Measurements from ENCODE around the gene TLCD4. TPM values are rescaled to one million over a fixed set of nuclear protein-coding genes. Genes with fewer than 3 reads are reported as not detected.

Gene TLCD4
- polyA plus RNA-seq, 1 donor (not counting 4 experiments of a cell fraction or from before 2014, with no cell fraction given) = 0.01 TPM

- H3K4me2 ChIP-seq (ENCODE audit: control insufficient read depth, extremely low read depth, insufficient read depth, low read depth, low read length) = no peak overlapping the region
- no peaks in the 10 kb centered on the region for H3K4me1 ChIP-seq (ENCODE audit: control insufficient read depth, extremely low read depth, insufficient read depth, low read length)
- no peak for DNase-seq (ENCODE audit: low read depth, low spot score)
- H3K9me1 ChIP-seq (ENCODE audit: control insufficient read depth, extremely low read depth, insufficient read depth, low read length) = no peaks in the 10 kb centered on the region
- H3K79me2 ChIP-seq (ENCODE audit: control insufficient read depth, insufficient read depth, low read length) = no peaks in the 10 kb centered on the region
- H3K27me3 ChIP-seq (ENCODE audit: control insufficient read depth, extremely low read depth, insufficient read depth, low read length) = no peaks in the 10 kb centered on the region
- TF ChIP-seq EZH2 (IDR thresholded peaks at IDR 0.05; ENCODE audit: low read length) = no peak
- TF ChIP-seq CTCF (optimal IDR thresholded peaks at IDR 0.05 in 1 of 3, IDR thresholded peaks at IDR 0.05 in 1 of 3, conservative IDR thresholded peaks at IDR 0.05 in 1 of 3; ENCODE audit: extremely low read depth in 1 of 3, insufficient read depth in 2 of 3, low read length in 3 of 3) = no peak
- no peak overlapping the region for H3K4me3 ChIP-seq (ENCODE audit: control insufficient read depth in 2 of 3, extremely low read depth in 1 of 3, insufficient read depth in 2 of 3, low read depth in 1 of 3, low read length in 3 of 3)
- H3K36me3 ChIP-seq (ENCODE audit: control insufficient read depth in 2 of 2, extremely low read depth in 1 of 2, insufficient read depth in 2 of 2, low read length in 2 of 2) = no peaks in the 10 kb centered on the region
- no peaks in the 10 kb centered on the region for H4K20me1 ChIP-seq (ENCODE audit: control insufficient read depth, extremely low read depth, insufficient read depth, low read length)
- no peaks in the 10 kb centered on the region for H3K9me3 ChIP-seq (ENCODE audit: control insufficient read depth, low read depth, low read length)
- no peak overlapping the region for H2AFZ ChIP-seq (ENCODE audit: control insufficient read depth, low read length)
- no peak overlapping the region for H3K9ac ChIP-seq (ENCODE audit: control insufficient read depth, extremely low read depth, insufficient read depth, low read length)
- no peak overlapping the region for H3K27ac ChIP-seq (ENCODE audit: control insufficient read depth, insufficient read depth, low read length)
- no peak for FAIRE-seq
- dilution Hi-C loops (cut with MboI; ENCODE audit: extremely low pct_ligation_motif_present, low sequenced_read_pairs) = no loop called here
Observed at GRCh38 chr1:95126846-95127245, 9.7 kb downstream of the TLCD4 start.

- H3K9me3 ChIP-seq (ENCODE audit: control insufficient read depth, low read depth, low read length) = no peaks in the 10 kb centered on the region
- DNase-seq (ENCODE audit: low read depth, low spot score) = no peak
- H3K79me2 ChIP-seq (ENCODE audit: control insufficient read depth, insufficient read depth, low read length) = no peaks in the 10 kb centered on the region
- H3K4me1 ChIP-seq (ENCODE audit: control insufficient read depth, extremely low read depth, insufficient read depth, low read length) = no peaks in the 10 kb centered on the region
- H3K4me2 ChIP-seq (ENCODE audit: control insufficient read depth, extremely low read depth, insufficient read depth, low read depth, low read length) = no peak overlapping the region
- no peaks in the 10 kb centered on the region for H3K36me3 ChIP-seq (ENCODE audit: control insufficient read depth in 2 of 2, extremely low read depth in 1 of 2, insufficient read depth in 2 of 2, low read length in 2 of 2)
- no peaks in the 10 kb centered on the region for H3K27me3 ChIP-seq (ENCODE audit: control insufficient read depth, extremely low read depth, insufficient read depth, low read length)
- H3K9me1 ChIP-seq (ENCODE audit: control insufficient read depth, extremely low read depth, insufficient read depth, low read length) = no peaks in the 10 kb centered on the region
- no peak overlapping the region for H3K9ac ChIP-seq (ENCODE audit: control insufficient read depth, extremely low read depth, insufficient read depth, low read length)
- no peak overlapping the region for H2AFZ ChIP-seq (ENCODE audit: control insufficient read depth, low read length)
- no peak overlapping the region for H3K4me3 ChIP-seq (ENCODE audit: control insufficient read depth in 2 of 3, extremely low read depth in 1 of 3, insufficient read depth in 2 of 3, low read depth in 1 of 3, low read length in 3 of 3)
- no peaks in the 10 kb centered on the region for H4K20me1 ChIP-seq (ENCODE audit: control insufficient read depth, extremely low read depth, insufficient read depth, low read length)
- TF ChIP-seq CTCF (optimal IDR thresholded peaks at IDR 0.05 in 1 of 3, IDR thresholded peaks at IDR 0.05 in 1 of 3, conservative IDR thresholded peaks at IDR 0.05 in 1 of 3; ENCODE audit: extremely low read depth in 1 of 3, insufficient read depth in 2 of 3, low read length in 3 of 3) (no peak), EZH2 (IDR thresholded peaks at IDR 0.05; ENCODE audit: low read length) (no peak)
- FAIRE-seq = no peak
- dilution Hi-C loops (cut with MboI; ENCODE audit: extremely low pct_ligation_motif_present, low sequenced_read_pairs) = no loop called here
- no peak overlapping the region for H3K27ac ChIP-seq (ENCODE audit: control insufficient read depth, insufficient read depth, low read length)
Observed at GRCh38 chr1:95127380-95127779, 10.2 kb downstream of the TLCD4 start.

Data from keratinocyte (primary cell).